Kidney epithelial cell (primary cell): Measurements from ENCODE around the gene GPR42. TPM values are rescaled to one million over a fixed set of nuclear protein-coding genes. Genes with fewer than 3 reads are reported as not detected.

Experiments
- total RNA-seq: library from RNA; depleted of rRNA; stranded (reverse); fragments of >200 nt; gene quantifications from 2 replicates; pipeline ENCODE4 v1.2.3, GENCODE V29; 2015

The GPR42 gene
- total RNA-seq, 1 donor from 2014 or later: not detected

Other genes starting within 250 kb of the GPR42 start
- gene LGI4, start 236.0 kb upstream of the GPR42 start, total RNA-seq: not detected in 2 replicates
- not detected in 2 replicates for gene FXYD1, start 232.2 kb upstream of the GPR42 start, total RNA-seq
- gene FXYD7, start 227.8 kb upstream of the GPR42 start, total RNA-seq: not detected in 2 replicates
- gene FXYD5, start 216.3 kb upstream of the GPR42 start, total RNA-seq: 135 and 153 TPM in 2 replicates
- gene FAM187B, start 142.3 kb upstream of the GPR42 start, total RNA-seq: not detected in 2 replicates
- 147 and 247 TPM in 2 replicates for gene LSR, start 122.1 kb upstream of the GPR42 start, total RNA-seq
- gene USF2, start 102.1 kb upstream of the GPR42 start, total RNA-seq: 95.1 and 96.5 TPM in 2 replicates
- not detected in 2 replicates for gene HAMP, start 88.5 kb upstream of the GPR42 start, total RNA-seq
- 0.04 TPM in 1 of 2 replicates, not detected in the other for gene MAG, start 78.9 kb upstream of the GPR42 start, total RNA-seq
- gene CD22, start 41.9 kb upstream of the GPR42 start, total RNA-seq: 0.75 and 2.9 TPM in 2 replicates
- 0.04 TPM in 1 of 2 replicates, not detected in the other for gene FFAR1, start 23.2 kb upstream of the GPR42 start, total RNA-seq
- gene FFAR3, start 12.6 kb upstream of the GPR42 start, total RNA-seq: not detected in 2 replicates
- gene FFAR2, start 77.2 kb downstream of the GPR42 start, total RNA-seq: not detected in 2 replicates
- gene KRTDAP, start 119.4 kb downstream of the GPR42 start, total RNA-seq: not detected in 2 replicates
- 219 and 266 TPM in 2 replicates for gene DMKN, start 142.6 kb downstream of the GPR42 start, total RNA-seq
- gene SBSN, start 157.2 kb downstream of the GPR42 start, total RNA-seq: not detected in 2 replicates
- gene GAPDHS, start 162.4 kb downstream of the GPR42 start, total RNA-seq: not detected in 2 replicates
- 160 and 166 TPM in 2 replicates for gene TMEM147, start 174.6 kb downstream of the GPR42 start, total RNA-seq
- gene ATP4A, start 192.6 kb downstream of the GPR42 start, total RNA-seq: not detected in 2 replicates
- not detected in 2 replicates for gene PMIS2, start 215.1 kb downstream of the GPR42 start, total RNA-seq
- gene HAUS5, start 241.7 kb downstream of the GPR42 start, total RNA-seq: 12.3 and 14.1 TPM in 2 replicates